GM21717 (cell line): ENCODE results near the gene TIGD1.
"Not testable (repeated sequence)": the region's sequence is repeated elsewhere in the genome, so short reads cannot be mapped to it uniquely, and the experiment has no call there.

Source experiments
- ATAC-seq: cut with Tn5 transposase; IDR thresholded peaks from one replicate; pipeline ENCODE4 v1.9.1; 2021; ENCODE audit warnings: mild to moderate bottlenecking, moderate library complexity; ENCODE audit not compliant: unreplicated experiment

TIGD1 gene

DNA sequence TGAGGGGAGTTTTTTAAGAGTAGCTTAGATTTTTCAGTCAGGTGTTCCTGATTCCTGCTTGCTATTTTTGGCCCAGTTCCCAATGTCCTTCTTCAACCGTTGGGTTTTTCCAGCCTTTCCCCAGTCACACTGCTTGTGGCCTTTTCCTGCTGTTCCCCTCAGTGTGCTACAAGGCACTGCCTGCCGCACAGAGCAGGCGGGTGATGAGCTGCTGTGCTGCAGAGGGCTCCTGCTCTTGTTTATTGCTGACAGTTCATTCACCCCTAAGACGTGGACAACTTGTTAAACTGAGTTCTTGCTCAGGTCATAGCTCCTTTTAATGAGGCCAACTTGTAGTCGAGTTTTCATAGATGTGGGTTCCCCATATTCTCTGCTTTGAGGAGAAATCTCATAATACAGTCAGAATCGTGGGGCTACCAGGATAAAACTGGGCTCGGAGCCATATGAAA is 20.7 kb upstream of the TIGD1 start:
- no peak for ATAC-seq

DNA sequence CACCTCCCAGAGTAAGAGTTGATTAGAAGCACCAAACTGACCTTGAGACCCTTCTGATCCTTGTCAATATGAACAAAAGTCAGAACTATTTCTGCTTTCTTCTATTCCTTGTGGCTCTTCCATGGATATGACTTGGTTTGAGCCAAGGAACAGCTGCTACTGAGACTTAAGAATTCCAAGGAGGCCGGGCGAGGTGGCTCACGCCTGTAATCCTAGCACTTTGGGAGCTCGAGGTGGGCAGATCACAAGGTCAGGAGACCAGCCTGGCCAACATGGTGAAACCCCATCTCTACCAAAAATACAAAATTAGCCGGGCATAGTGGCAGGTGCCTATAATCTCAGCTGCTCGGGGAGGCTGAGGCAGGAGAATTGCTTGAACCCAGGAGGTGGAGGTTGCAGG is 20.1 kb upstream of the TIGD1 start:
- not testable (repeated sequence) for ATAC-seq

DNA sequence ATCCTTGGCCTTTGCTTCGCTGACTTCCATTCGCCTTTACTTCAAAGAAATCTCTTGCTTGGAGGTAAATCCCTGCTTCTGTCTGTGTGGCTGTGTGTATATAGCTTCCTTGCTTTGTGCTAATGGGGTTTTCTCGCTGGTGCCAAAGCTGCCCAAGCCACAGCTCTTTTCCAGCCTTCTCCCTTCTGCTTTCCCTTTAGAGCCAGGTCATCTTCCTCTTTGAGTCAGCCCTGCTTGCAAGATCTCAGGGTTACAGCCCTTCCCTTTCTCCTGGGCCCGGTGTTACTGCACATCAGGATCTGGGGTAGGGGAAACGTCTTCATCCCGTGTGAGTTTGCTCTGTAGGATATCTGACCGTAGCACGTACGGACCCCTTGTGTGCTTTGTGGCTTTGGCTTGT is 19.2 kb upstream of the TIGD1 start:
- ATAC-seq: no peak

DNA sequence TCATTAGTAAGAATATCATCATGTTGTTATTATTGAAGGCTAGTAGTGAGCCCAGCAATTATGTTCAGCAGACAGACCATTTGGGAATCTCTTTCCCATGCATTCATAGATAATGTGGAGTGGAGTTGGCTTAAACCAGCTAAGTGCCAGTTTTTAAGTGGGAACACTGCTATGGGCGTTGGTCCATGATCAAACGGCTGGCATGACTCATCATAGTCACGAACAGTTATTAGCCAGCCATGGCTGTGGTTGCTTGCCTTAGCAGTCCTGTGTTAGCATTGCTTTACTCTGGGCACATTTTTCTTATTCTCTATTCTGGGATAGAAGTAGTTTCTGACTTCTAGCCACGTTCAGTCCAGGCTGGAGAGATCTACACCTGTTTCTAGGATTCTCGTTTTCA is 17.8 kb upstream of the TIGD1 start:
- ATAC-seq: no peak

GRCh38 chr2:232567721-232568120 is 17.4 kb upstream of the TIGD1 start:
- ATAC-seq: no peak

DNA sequence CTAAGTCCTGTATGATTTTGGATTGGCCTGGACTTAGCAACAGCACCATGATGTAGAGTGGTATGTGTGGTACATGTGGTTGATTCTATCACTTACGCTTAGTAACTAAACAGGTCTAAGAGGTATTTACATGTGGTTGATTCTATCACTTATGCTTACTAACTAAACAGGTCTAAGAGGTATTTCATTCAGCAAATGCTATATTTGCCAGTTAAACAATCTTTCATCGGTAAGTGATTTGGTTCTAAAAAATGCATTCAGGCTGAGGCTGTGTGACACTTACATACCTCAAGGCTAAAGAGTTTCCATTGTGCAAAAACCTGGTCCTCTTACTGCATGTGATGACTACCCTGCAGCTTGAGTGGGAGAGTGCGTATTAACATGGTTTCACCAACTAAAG is 13.2 kb upstream of the TIGD1 start:
- no peak for ATAC-seq

DNA sequence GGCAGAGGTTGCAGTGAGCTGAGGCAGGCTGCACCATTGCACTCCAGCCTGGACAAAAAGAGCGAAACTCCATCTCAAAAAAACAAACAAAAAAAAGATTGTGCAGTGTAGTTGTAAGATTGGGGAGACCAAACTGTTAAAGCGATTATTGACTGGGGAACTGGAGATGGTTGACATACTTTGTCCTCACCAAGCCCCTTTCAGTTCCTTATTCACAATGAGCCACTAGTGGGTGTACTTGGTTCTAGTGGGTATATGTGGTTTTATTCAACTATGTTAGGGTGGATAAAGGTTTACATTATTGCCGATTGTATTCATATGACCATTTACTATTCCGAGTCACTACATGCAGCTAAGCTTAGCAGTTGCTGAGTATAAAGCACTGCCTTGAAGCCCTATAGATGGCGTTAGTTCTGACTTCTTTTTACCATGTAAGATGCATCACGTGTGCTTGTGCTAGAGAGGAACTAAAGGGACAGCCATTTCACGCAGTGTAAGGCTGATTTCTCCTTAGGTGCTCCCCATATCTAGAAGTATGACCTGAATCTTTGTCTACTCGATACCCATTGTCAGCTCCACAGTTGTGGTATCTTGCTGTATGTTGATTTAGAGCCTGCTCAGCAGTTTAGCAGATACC is 12.3 kb upstream of the TIGD1 start:
- no peak for ATAC-seq

DNA sequence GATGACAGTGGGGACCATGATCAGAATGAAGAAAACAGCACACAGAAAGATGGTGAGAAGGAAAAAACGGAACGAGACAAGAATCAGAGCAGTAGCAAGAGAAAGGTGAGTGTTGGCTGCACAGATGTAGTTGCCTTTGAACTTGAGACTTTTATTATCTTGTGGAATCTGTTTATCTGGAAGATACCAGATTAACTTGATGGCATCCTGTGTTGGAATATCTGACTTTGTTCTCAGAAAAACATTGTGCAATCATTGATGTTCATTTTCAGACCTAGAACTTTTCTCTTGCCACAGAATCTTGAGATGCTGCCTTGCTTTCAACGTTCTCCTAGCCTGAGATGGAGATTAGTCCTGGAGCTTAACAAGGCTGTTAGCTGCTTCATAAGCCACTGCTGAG is 6.1 kb upstream of the TIGD1 start:
- no peak for ATAC-seq

GRCh38 chr2:232551776-232552175 is 1.4 kb upstream of the TIGD1 start:
- no peak for ATAC-seq

- ATAC-seq: no peak
Measured at GRCh38 chr2:232551250-232551638, 887 bp upstream of the TIGD1 start.

DNA sequence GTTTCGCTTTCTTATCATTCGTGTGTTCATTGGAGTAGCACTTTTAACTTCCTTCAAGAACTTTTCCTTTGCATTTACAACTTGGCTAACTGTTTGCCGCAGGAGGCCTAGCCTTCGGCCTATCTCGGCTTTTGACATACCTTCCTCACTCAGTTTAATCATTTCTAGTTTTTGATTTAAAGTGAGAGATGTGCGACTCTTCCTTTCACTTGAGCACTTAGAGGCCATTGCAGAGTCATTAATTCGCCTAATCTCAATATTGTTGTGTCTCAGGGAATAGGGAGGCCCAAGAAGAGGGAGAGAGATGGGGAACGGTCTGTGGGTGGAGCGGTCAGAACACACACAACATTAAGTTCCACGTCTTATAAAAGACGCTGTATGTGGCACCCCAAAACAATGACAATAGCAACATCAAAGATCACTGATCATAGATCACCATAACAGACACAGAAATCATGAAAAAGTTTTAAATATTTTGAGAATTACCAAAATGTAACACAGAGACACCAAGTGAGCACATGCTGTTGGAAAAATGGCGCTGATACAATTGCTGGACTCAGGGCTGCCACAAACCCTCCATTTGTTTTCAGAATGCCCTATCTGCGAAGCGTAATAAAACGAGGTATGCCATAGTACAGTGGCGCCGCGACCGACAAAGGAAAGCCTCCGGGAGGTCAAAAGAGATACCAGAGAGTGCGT is 553 bp downstream of the TIGD1 start:
- no peak for ATAC-seq

DNA sequence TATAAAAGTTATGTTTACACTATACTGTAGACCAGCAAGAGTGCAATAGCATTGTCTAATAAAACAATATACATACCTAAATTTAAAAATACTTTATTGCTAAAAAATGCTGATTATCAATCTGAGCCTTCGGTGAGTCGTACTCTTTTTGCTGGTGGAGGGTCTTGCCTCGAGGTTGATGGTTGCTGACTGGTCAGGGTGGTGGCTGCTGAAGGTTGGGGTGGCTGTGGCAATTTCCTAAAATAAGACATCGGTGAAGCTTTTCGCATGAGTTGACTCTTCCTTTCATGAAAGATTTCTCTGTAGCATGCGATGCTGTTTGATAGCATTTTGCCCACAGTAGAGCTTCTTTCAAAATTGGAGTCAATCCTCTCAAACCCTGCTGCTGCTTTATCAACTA is 2.4 kb downstream of the TIGD1 start:
- ATAC-seq: no peak

- ATAC-seq: no peak
Measured at GRCh38 chr2:232545511-232546375, 4.6 kb downstream of the TIGD1 start.

DNA sequence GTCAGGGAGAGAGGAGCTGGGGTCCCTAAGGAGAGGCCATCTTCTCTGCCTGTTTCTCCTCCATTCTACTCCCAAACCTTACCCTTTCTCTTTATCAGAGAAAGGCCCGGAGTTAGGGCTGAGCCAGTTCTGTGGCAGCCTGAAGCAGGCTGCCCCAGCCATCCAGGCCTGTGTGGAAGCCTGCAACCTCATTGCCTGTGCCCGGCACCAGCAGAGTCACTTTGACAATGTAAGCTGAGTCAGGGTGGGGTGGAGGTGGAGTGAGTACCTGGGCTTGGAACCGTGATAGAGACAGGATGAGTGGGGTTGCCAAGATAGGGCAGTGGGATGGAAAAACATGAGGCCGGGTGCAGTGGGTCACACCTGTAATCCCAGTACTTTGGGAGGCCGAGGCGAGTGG is 5.7 kb downstream of the TIGD1 start:
- ATAC-seq: no peak

DNA sequence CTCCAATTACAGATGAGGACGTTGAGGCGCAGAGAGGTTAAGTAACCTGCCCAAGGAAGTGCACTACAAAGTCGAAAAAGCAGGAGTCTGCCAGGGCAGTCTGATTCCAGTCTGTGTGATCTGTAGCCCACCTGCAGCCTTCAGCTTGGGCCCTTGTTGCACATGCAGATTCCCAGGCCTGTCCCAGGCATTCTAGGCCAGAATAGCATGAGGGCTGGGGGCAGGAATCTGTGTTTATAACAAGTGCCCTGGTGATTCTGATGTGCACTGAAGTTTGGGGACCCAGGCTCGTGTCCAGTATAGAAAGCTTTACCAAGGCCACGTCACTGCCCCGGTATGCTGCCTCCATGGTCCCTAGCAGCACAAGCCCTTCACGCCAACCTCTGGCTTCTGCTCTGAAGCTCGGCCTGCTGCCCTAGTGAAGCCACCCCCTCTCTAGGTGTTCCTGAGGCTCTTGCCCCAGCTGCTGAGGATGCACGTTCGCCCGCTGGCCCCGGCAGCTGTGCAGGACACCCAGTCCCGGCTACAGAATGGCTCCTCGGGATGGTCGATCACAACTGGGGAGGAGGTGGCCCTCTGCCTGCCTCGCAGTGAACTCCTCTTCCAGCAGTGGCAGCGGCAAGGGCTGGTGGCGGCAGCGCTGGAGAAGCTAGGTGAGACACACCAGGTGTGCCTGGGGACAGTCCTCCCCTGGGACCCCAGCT is 6.3 kb downstream of the TIGD1 start:
- no peak for ATAC-seq

GRCh38 chr2:232543491-232543890 is 6.9 kb downstream of the TIGD1 start:
- no peak for ATAC-seq

GRCh38 chr2:232542715-232543467 is 7.5 kb downstream of the TIGD1 start:
- ATAC-seq: no peak

DNA sequence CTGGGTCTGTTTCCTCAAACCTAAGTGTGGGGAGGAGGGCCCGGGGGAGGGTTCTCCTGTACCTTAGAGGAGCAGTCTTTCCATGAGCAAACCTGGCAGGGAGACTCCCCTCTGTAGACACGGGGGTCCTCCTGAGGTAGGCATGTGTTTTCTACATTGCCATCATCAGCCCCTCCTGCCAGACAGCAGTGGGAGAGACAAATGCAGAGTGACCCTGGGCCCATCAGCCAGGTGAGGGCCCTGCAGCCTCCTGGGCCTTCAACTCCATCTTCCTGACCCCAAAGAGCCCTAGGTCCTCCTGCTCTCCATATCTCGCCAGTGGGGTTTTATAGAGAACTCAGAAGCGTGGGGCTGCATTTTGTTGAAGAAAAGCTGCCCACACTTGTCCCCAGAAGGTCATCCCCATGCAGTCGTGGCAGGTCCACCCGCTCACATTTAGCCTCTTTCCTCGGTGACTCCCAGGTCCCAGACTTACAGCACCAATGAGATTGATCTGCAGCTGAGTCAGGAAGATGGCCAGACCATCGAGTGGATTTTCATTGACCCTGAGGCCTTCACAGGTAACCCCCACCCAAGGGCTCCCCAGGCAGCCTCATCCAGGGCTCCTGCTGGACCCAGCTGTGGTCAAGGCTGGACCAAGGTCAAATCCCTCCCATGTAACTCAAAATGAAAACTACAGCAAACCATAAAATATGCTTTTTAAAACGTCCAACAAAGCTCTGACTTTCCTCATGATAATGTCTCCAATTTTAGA is 8.2 kb downstream of the TIGD1 start:
- no peak for ATAC-seq

DNA sequence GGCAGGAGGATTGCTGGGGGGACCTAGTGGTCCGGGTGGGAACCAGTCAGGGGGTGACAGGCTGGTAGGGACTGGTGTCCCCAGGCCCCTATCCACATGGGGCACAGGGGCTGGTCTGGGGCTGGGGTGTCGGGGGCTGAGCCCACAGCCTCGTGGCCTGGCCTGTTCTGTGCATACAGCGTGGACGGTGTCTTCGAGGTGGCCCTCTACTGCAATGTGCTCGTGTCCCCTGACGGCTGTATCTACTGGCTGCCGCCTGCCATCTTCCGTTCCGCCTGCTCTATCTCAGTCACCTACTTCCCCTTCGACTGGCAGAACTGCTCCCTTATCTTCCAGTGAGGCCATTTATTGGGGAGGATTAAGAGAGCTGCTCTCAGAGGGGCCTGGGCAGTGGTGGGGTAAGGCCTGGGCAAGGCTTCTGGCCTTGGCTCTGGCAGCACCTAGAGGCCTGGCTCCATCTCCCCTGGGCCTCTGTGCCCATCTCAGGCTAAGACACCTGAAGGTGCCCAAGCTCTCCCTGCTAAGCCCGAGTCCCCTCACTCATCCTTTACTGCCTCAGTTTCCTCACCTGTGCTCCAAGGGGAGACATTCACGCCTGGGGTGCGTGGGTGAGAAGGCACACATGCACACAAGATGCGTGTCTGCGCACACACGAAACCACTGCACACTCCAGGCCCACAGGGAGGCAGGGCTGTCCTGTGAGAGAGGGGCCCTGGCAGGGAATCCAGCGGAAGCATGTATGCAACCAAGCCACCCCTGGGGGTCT is 9.0 kb downstream of the TIGD1 start:
- no peak for ATAC-seq
